ENCODE data around the gene NAV2. TPM values are rescaled to one million over a fixed set of nuclear protein-coding genes. Genes with fewer than 3 reads are reported as not detected.

NAV2 gene
- total RNA-seq, 1 donor from 2014 or later: 10.3 TPM

GRCh38 chr11:20054584-20054983 is 341.9 kb downstream of the NAV2 start:
- ChIA-PET CTCF (no interaction called here), POLR2A (no interaction called here)
- TF ChIP-seq CTCF (IDR thresholded peaks at IDR 0.05): no peak
- Mint-ChIP-seq H3K9me3 (no peaks in the 10 kb centered on the region), H3K27me3 (no peaks in the 10 kb centered on the region), H3K36me3 (ENCODE audit: low read depth) (no peaks in the 10 kb centered on the region), H3K4me1 (no peaks in the 10 kb centered on the region), H3K4me3 (no peak overlapping the region), H3K27ac (no peak overlapping the region)
- intact Hi-C loops (cut with micrococcal nuclease): no loop called here
- DNase-seq (no peak), ATAC-seq (ENCODE audit: low read depth) (no peak)

GRCh38 chr11:20055312-20055711 is 342.7 kb downstream of the NAV2 start:
- H3K36me3 Mint-ChIP-seq (ENCODE audit: low read depth): no peaks in the 10 kb centered on the region
- DNase-seq (no peak), ATAC-seq (ENCODE audit: low read depth) (no peak)
- no peaks in the 10 kb centered on the region for H3K9me3 Mint-ChIP-seq
- H3K27ac Mint-ChIP-seq: no peak overlapping the region
- intact Hi-C loops (cut with micrococcal nuclease): no loop called here
- ChIA-PET POLR2A (no interaction called here), CTCF (no interaction called here)
- no peak for TF ChIP-seq CTCF (IDR thresholded peaks at IDR 0.05)
- H3K4me3 Mint-ChIP-seq: no peak overlapping the region
- no peaks in the 10 kb centered on the region for H3K27me3 Mint-ChIP-seq
- no peaks in the 10 kb centered on the region for H3K4me1 Mint-ChIP-seq

- no peak for TF ChIP-seq CTCF (IDR thresholded peaks at IDR 0.05)
- Mint-ChIP-seq H3K27ac (no peak overlapping the region), H3K4me1 (no peaks in the 10 kb centered on the region), H3K27me3 (no peaks in the 10 kb centered on the region), H3K4me3 (no peak overlapping the region), H3K36me3 (ENCODE audit: low read depth) (no peaks in the 10 kb centered on the region), H3K9me3 (no peaks in the 10 kb centered on the region)
- intact Hi-C loops (cut with micrococcal nuclease): no loop called here
- no peak for ATAC-seq (ENCODE audit: low read depth)
- ChIA-PET CTCF (no interaction called here), POLR2A (no interaction called here)
- DNase-seq: no peak
Measured at GRCh38 chr11:20056109-20056949, 343.7 kb downstream of the NAV2 start.

GRCh38 chr11:20056950-20057943 is 344.6 kb downstream of the NAV2 start:
- intact Hi-C loops (cut with micrococcal nuclease): no loop called here
- no peaks in the 10 kb centered on the region for H3K36me3 Mint-ChIP-seq (ENCODE audit: low read depth)
- no peaks in the 10 kb centered on the region for H3K9me3 Mint-ChIP-seq
- ChIA-PET CTCF (no interaction called here), POLR2A (no interaction called here)
- H3K4me1 Mint-ChIP-seq: no peaks in the 10 kb centered on the region
- no peak for ATAC-seq (ENCODE audit: low read depth)
- no peak overlapping the region for H3K4me3 Mint-ChIP-seq
- TF ChIP-seq CTCF (IDR thresholded peaks at IDR 0.05): no peak
- no peak overlapping the region for H3K27ac Mint-ChIP-seq
- DNase-seq: no peak
- no peaks in the 10 kb centered on the region for H3K27me3 Mint-ChIP-seq

Measured in activated B cell treated with CpG ODN at 0.5 μM for 24 hours (primary cell).